ENCODE results near the gene TYW5.

DNA sequence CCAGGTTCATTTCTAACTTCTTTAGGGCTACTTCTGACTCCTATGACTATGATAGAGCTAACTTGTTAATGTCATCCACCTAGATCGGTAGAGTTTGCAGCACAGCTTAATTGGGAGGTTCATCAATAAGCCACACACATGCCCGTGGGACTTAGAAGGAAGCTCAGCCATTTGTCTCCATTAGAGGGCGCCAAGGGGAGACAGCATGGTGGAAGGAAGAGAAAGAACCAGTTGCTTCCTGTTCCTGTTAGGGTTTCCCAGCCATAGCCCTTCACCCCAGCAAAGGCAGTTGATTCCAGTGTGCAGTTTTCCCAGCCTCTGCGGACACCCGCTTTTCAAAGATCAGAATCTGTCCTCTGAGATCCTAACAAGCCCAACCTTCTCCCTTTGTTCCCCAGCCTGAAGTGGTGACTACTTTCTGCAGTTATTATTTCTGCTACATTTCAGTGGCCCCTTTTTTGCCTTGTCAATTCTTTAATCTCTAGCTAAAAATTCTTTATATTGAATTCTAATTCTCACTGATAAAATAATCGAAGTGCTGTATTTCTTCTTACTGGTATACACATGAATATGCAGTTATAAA, 30.4 kb upstream of the TYW5 start:
- TF ChIP-seq, protein P1, sequence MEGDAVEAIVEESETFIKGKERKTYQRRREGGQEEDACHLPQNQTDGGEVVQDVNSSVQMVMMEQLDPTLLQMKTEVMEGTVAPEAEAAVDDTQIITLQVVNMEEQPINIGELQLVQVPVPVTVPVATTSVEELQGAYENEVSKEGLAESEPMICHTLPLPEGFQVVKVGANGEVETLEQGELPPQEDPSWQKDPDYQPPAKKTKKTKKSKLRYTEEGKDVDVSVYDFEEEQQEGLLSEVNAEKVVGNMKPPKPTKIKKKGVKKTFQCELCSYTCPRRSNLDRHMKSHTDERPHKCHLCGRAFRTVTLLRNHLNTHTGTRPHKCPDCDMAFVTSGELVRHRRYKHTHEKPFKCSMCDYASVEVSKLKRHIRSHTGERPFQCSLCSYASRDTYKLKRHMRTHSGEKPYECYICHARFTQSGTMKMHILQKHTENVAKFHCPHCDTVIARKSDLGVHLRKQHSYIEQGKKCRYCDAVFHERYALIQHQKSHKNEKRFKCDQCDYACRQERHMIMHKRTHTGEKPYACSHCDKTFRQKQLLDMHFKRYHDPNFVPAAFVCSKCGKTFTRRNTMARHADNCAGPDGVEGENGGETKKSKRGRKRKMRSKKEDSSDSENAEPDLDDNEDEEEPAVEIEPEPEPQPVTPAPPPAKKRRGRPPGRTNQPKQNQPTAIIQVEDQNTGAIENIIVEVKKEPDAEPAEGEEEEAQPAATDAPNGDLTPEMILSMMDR (IDR thresholded peaks at IDR 0.05; ENCODE audit: poor library complexity) = peak; percentile 65
- TF ChIP-seq EZH2 (IDR thresholded peaks at IDR 0.05; ENCODE audit: borderline replicate concordance) (no peak), EZH2phosphoT487 (IDR thresholded peaks at IDR 0.05; ENCODE audit: low read depth, severe bottlenecking, unreplicated experiment) (no peak)
